GM12878 (cell line): ENCODE measurements around the gene TAPT1. TPM values are rescaled to one million over a fixed set of nuclear protein-coding genes. Genes with fewer than 3 reads are reported as not detected.

Experiments used
- ATAC-seq: fragments of 200-7000 bp; cut with Tn5 transposase; 3 replicates; pipeline ENCODE4 v1.9.1; 2020; ENCODE audit warnings: mild to moderate bottlenecking, moderate library complexity
- BruUV-seq: library from RNA; stranded (reverse); fragments of 400-500 nt; replicated peaks from 2 replicates; lab custom pipeline; 2021; lab: Mats Ljungman, UMichigan
- CTCF ChIA-PET: fragments of 300-600 bp; sonication (Branson Sonifier 250); formaldehyde crosslinking; extraction: SDS; loops from one replicate; lab custom pipeline; 2021; ENCODE audit warnings: inconsistent platforms; lab: Yijun Ruan, JAX
- POLR2A ChIA-PET: fragments of 350-600 bp; formaldehyde crosslinking; extraction: SDS; loops from one replicate; lab custom pipeline; 2021; ENCODE audit warnings: inconsistent platforms; lab: Charles Lee
- RAD21 ChIA-PET: fragments of 300-600 bp; sonication (Branson Sonifier 250); formaldehyde crosslinking; loops from one replicate; lab custom pipeline; 2023; ENCODE audit warnings: antibody characterized with exemption; ENCODE audit not compliant: unreplicated experiment; lab: Charles Lee
- SMC1A ChIA-PET: fragments of 300-600 bp; sonication (Branson Sonifier 250); formaldehyde crosslinking; loops from one replicate; lab custom pipeline; 2023; ENCODE audit not compliant: unreplicated experiment, uncharacterized antibody; lab: Charles Lee
- DNase-seq: peaks from one replicate; pipeline ENCODE4 v3.0.0-alpha.2; 2011; ENCODE audit warnings: low read depth, low spot score
- FAIRE-seq: peaks from 3 replicates; lab custom pipeline; 2011; peaks lifted over from hg19 to GRCh38; lab: Jason Lieb, UNC
- H2AFZ ChIP-seq: 2 replicates; pipeline ENCODE4 v1.6.0; 2011; ENCODE audit warnings: low read depth, low read length, control low read depth; ENCODE audit not compliant: control insufficient read depth
- H3K27ac ChIP-seq: 2 replicates; pipeline ENCODE4 v1.5.1; 2011; ENCODE audit warnings: control low read depth; ENCODE audit not compliant: control insufficient read depth, insufficient read depth
- H3K27me3 ChIP-seq, 2 experiments: replicated peaks in 1 of 2; 2 replicates each; pipeline versions ENCODE4 v1.6.0 to v1.6.1; 2011; ENCODE audit warnings: low read length in 1 of 2; ENCODE audit not compliant: control insufficient read depth in 2 of 2, insufficient read depth in 2 of 2
- H3K36me3 ChIP-seq, 2 experiments: 2 replicates each; pipeline ENCODE4 v1.5.1; 2011; ENCODE audit warnings: low read length in 1 of 2; ENCODE audit not compliant: control insufficient read depth in 2 of 2, insufficient read depth in 2 of 2
- H3K4me1 ChIP-seq: 2 replicates; pipeline ENCODE4 v1.6.1; 2011; ENCODE audit warnings: mild to moderate bottlenecking, low read length, moderate library complexity, mixed read lengths; ENCODE audit not compliant: control insufficient read depth, insufficient read depth
- H3K4me2 ChIP-seq: 2 replicates; pipeline ENCODE4 v1.6.0; 2011; ENCODE audit warnings: control low read depth; ENCODE audit not compliant: control insufficient read depth, insufficient read depth
- H3K4me3 ChIP-seq: fragments of 200-600 bp; sonication (generic); 2 replicates; pipeline ENCODE4 v1.5.1; 2016
- H3K79me2 ChIP-seq: 2 replicates; pipeline ENCODE4 v1.6.0; 2011; ENCODE audit warnings: low read length; ENCODE audit not compliant: control insufficient read depth, insufficient read depth
- H3K9ac ChIP-seq: 2 replicates; pipeline ENCODE4 v1.8.0; 2011; ENCODE audit warnings: low read length, control low read depth, mixed read lengths; ENCODE audit not compliant: control insufficient read depth, insufficient read depth
- H3K9me3 ChIP-seq: replicated peaks from 3 replicates; pipeline ENCODE4 v1.5.1; 2011; ENCODE audit warnings: mild to moderate bottlenecking, low read length; ENCODE audit not compliant: control insufficient read depth, insufficient read depth
- H4K20me1 ChIP-seq: 2 replicates; pipeline ENCODE4 v1.6.0; 2011; ENCODE audit not compliant: control insufficient read depth, insufficient read depth
- ATF7 ChIP-seq: fragments of 450-650 bp; IDR thresholded peaks from 2 replicates; pipeline ENCODE4 v1.6.1; 2016; ENCODE audit warnings: low read depth, mild to moderate bottlenecking
- BMI1 ChIP-seq: fragments of 450-650 bp; IDR thresholded peaks from 2 replicates; pipeline ENCODE4 v1.6.1; 2016; ENCODE audit warnings: mild to moderate bottlenecking, moderate library complexity, borderline replicate concordance
- CREB1 ChIP-seq: IDR thresholded peaks from 2 replicates; pipeline ENCODE4 v1.6.1; 2012; ENCODE audit warnings: low read depth, mild to moderate bottlenecking, inconsistent platforms
- DPF2 ChIP-seq: fragments of 450-650 bp; IDR thresholded peaks from 2 replicates; pipeline ENCODE4 v1.6.1; 2017; ENCODE audit warnings: mild to moderate bottlenecking
- EED ChIP-seq: sonication (generic); IDR thresholded peaks from 2 replicates; pipeline ENCODE4 v1.6.1; 2016; ENCODE audit warnings: antibody characterized with exemption, low read depth
- FOXM1 ChIP-seq: IDR thresholded peaks from 2 replicates; pipeline ENCODE4 v1.6.1; 2012; ENCODE audit warnings: low read depth, mild to moderate bottlenecking, inconsistent platforms, low read length, moderate library complexity
- IKZF1 ChIP-seq: fragments of 450-650 bp; conservative IDR thresholded peaks from 2 replicates; pipeline ENCODE4 v1.6.1; 2017; ENCODE audit warnings: antibody characterized with exemption, mild to moderate bottlenecking
- NFYA ChIP-seq: IDR thresholded peaks from 2 replicates; pipeline ENCODE4 v1.6.1; 2011; ENCODE audit warnings: low read depth, mild to moderate bottlenecking, low read length, improper control_type of control experiment, borderline replicate concordance
- NKRF ChIP-seq: fragments of 450-650 bp; conservative IDR thresholded peaks from 2 replicates; pipeline ENCODE4 v1.6.1; 2017; ENCODE audit warnings: mild to moderate bottlenecking, moderate library complexity
- POLR2A ChIP-seq: IDR thresholded peaks from 2 replicates; pipeline ENCODE4 v1.6.1; 2011; ENCODE audit warnings: low read depth, mild to moderate bottlenecking, low read length
- SIN3A ChIP-seq: IDR thresholded peaks from 2 replicates; pipeline ENCODE4 v1.6.1; 2012; ENCODE audit warnings: low read depth, low read length, improper control_type of control experiment
- ZNF217 ChIP-seq: fragments of 450-650 bp; IDR thresholded peaks from 2 replicates; pipeline ENCODE4 v1.6.1; 2017; ENCODE audit warnings: antibody characterized with exemption, mild to moderate bottlenecking
- ZNF622 ChIP-seq: fragments of 450-650 bp; IDR thresholded peaks from 2 replicates; pipeline ENCODE4 v1.6.1; 2017; ENCODE audit warnings: mild to moderate bottlenecking, inconsistent platforms
- ZZZ3 ChIP-seq: IDR thresholded peaks from 2 replicates; pipeline ENCODE4 v1.6.1; 2011; ENCODE audit warnings: low read depth; ENCODE audit not compliant: control insufficient read depth, insufficient read length
- WGBS: methylation state at CpG from one replicate; pipeline ENCODE4 v1.1.6; 2016; ENCODE audit warnings: low lambda C conversion rate; ENCODE audit not compliant: insufficient replicate concordance, insufficient coverage; ENCODE audit errors: missing lambda C conversion rate; 5-methylcytosine and 5-hydroxymethylcytosine counted together
- in situ Hi-C: fragments of 300-500 bp; cut with MboI; formaldehyde crosslinking; loops from 9 replicates; pipeline ENCODE4 v1.14.3; 2018; ENCODE audit warnings: mixed read lengths
- intact Hi-C: fragments of 100-400 bp; cut with micrococcal nuclease; formaldehyde crosslinking; loops from one replicate; pipeline ENCODE4 v1.14.2; 2022; ENCODE audit not compliant: unreplicated experiment
- polyA plus RNA-seq, 11 experiments: library from polyadenylated mRNA; depleted of rRNA in 4 of 11; unstranded in 6 of 11; stranded (reverse) in 5 of 11; fragments of >200 nt; fragmentation: Nextera tagmentation in 4 of 11; fragmentation: Illumina TruSeq in 1 of 11; extraction: Ambion mirVana in 4 of 11; extraction: Trizol in 1 of 11; gene quantifications; 1 replicate in 1 of 11; 2 replicates in 10 of 11; pipeline versions ENCODE4 v1.2.1 to v1.2.3, GENCODE V29; 2011 to 2016; ENCODE audit warnings: inconsistent platforms in 2 of 11, missing spikeins in 2 of 11, low read depth in 1 of 11
- total RNA-seq, 4 experiments: library from RNA; depleted of rRNA in 3 of 4; stranded (reverse); fragments of >200 nt in 3 of 4; fragmentation: Illumina TruSeq in 1 of 4; extraction: Trizol in 1 of 4; gene quantifications; 2 replicates each; pipeline versions ENCODE4 v1.2.1 to v1.2.3, GENCODE V29; 2013 to 2021

The TAPT1 gene
- total and polyA plus RNA-seq, 10 of the 15 experiments (the other 5 are each of a cell fraction or from before 2014, with no cell fraction given): 0.91 to 23.3 (median 9.5) TPM

- BruUV-seq: no TSS peak
- Histone ChIP-seq H2AFZ (peak overlapping the region; percentile 66), H3K27ac (peak overlapping the region; percentile 69), H3K36me3 (no peaks in the 10 kb centered on the region), H3K79me2 (peaks cover 30% of the 10 kb centered on the region), H3K9ac (peak overlapping the region; percentile 79), H3K4me3 (peak overlapping the region; percentile 81), H3K4me1 (peaks cover 4% of the 10 kb centered on the region), H4K20me1 (no peaks in the 10 kb centered on the region), H3K4me2 (peak overlapping the region; percentile 95), H3K9me3 (no peaks in the 10 kb centered on the region), H3K27me3 (no peaks in the 10 kb centered on the region)
- intact Hi-C loops (loop anchor here (10.0 kb wide), 1 partner anchor 1387 kb away; the partner anchor contains the start of gene MED28), in situ Hi-C loops (no loop called here)
- SMC1A ChIA-PET: interaction anchor here (0.6 to 1.3 kb wide), 3 partner anchors 14 to 33 kb away, joined by 3 read pairs; no protein-coding TSS in a partner anchor
- TF ChIP-seq ZZZ3 (no peak), EED (peak; percentile 12; the same call in 1 of the 2 replicates)
- CTCF ChIA-PET: interaction anchor here (1.2 to 2.9 kb wide), 5 partner anchors 9 to 1245 kb away, joined by 4 to 19 read pairs (median 5); no protein-coding TSS in a partner anchor
- no peak for FAIRE-seq
- POLR2A ChIA-PET: interaction anchor here (0.6 to 1.4 kb wide), 2 partner anchors 9 to 331 kb away, joined by 3 to 4 read pairs; no protein-coding TSS in a partner anchor
- WGBS: 4% methylated on average over 20 of the region's 20 CpGs
- peak; percentile 9 for ATAC-seq
- no peak for DNase-seq
- RAD21 ChIA-PET: interaction anchor here (0.9 to 1.1 kb wide), 2 partner anchors 28 to 551 kb away, joined by 3 to 5 read pairs; no protein-coding TSS in a partner anchor
Measured at GRCh38 chr4:16227462-16227868, 1.2 kb upstream of the TAPT1 start.

- Histone ChIP-seq H3K36me3 (no peaks in the 10 kb centered on the region), H2AFZ (peak overlapping the region; percentile 66), H3K79me2 (peaks cover 33% of the 10 kb centered on the region), H3K4me1 (peaks cover 4% of the 10 kb centered on the region), H3K4me3 (peak overlapping the region; percentile 81), H3K9me3 (no peaks in the 10 kb centered on the region), H3K27ac (peak overlapping the region; percentile 69), H3K27me3 (no peaks in the 10 kb centered on the region), H3K4me2 (peak overlapping the region; percentile 95), H3K9ac (peak overlapping the region; percentile 79), H4K20me1 (no peaks in the 10 kb centered on the region)
- ChIA-PET POLR2A (interaction anchor here (0.6 to 1.4 kb wide), 3 partner anchors 8 to 455 kb away, joined by 3 to 4 read pairs (median 3); no protein-coding TSS in a partner anchor), RAD21 (interaction anchor here (1.1 kb wide), 1 partner anchor 28 kb away, joined by 5 read pairs; no protein-coding TSS in a partner anchor), CTCF (interaction anchor here (1.2 to 2.9 kb wide), 5 partner anchors 8 to 1245 kb away, joined by 4 to 19 read pairs (median 5); no protein-coding TSS in a partner anchor), SMC1A (interaction anchor here (0.6 to 1.3 kb wide), 3 partner anchors 13 to 33 kb away, joined by 3 read pairs; no protein-coding TSS in a partner anchor)
- FAIRE-seq (no peak), DNase-seq (no peak), ATAC-seq (peak; percentile 72)
- in situ Hi-C loops: no loop called here
- 0% methylated on average over 46 of the region's 57 CpGs for WGBS
- intact Hi-C loops: loop anchor here (10.0 kb wide), 1 partner anchor 1388 kb away; the partner anchor contains the start of gene MED28
- no TSS peak for BruUV-seq
- 0 out of 2 replicates have a peak, but pooled peaks have one; percentile 25 for TF ChIP-seq NKRF
- peak; percentile 48; the same call in 1 of the 2 replicates for TF ChIP-seq SIN3A
- TF ChIP-seq NFYA: no peak
- no peak for TF ChIP-seq FOXM1
- peak; percentile 44 for TF ChIP-seq POLR2A
- TF ChIP-seq ATF7: no peak
- no peak for TF ChIP-seq BMI1
- peak; percentile 4; the same call in 1 of the 2 replicates for TF ChIP-seq IKZF1
- TF ChIP-seq ZNF622: no peak
- 0 out of 2 replicates have a peak, but pooled peaks have one; percentile 14 for TF ChIP-seq CREB1
- TF ChIP-seq ZNF217: 0 out of 2 replicates have a peak, but pooled peaks have one; percentile 16
- peak; percentile 45 for TF ChIP-seq DPF2
Measured at GRCh38 chr4:16226816-16227461, 668 bp upstream of the TAPT1 start.
